Right lung (tissue), 5 donors: Measurements from ENCODE around the gene LECT2. TPM values are rescaled to one million over a fixed set of nuclear protein-coding genes. Genes with fewer than 3 reads are reported as not detected.

Source experiments
- DNase-seq, 2 donors: peaks; one replicate each; pipeline ENCODE4 v3.0.0-alpha.2; 2013
- polyA plus RNA-seq, 5 donors: library from polyadenylated mRNA; unstranded; fragments of 120-200 nt; gene quantifications; one replicate each; pipeline versions ENCODE4 v1.2.1 to v1.2.3, GENCODE V29; 2013; ENCODE audit warnings: inconsistent platforms in 1 of 5, low replicate concordance in 1 of 5; ENCODE audit not compliant: insufficient read length in 5 of 5, insufficient read depth in 1 of 5

LECT2 gene
- polyA plus RNA-seq, 5 donors = 0.58 to 1.7 (median 0.98) TPM

DNA sequence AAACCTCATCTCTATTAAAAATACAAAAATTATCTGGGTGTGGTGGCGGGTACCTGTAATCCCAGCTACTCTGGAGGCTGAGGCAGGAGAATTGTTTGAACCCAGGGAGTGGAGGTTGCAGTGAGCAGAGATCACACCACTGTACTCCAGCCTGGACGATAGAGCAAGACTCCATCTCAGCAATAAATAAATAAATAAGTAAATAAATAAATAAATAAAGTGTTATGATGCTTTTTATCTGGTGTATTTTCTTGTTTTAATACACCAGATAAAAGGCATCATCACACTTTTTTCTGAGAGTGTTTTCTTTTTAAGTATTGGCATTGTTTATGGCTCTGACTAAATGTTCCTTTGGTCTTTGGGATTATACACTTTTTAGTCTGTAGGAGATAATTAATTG is 24.2 kb upstream of the LECT2 start:
- DNase-seq = no peak

DNA sequence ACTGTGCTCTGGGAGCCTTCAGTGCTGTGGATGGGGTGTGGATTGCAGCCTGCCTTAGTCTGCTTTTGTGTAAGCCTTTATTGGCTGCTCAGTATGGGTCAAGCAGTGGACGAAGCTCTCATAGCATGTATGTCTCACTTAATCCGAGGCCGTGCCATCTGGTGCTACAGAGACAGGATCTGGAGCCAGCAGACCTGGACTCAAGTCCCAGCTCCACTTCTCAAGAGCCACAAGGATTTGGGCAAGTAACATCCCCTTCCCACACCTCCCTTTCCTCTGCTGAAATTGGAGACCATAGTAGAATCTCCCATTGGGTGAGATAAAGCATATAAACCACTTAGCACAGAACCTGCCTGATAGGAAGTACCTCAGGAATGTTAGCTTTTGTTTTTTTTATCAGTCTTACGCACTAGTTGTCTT is 23.4 kb upstream of the LECT2 start:
- DNase-seq = no peak

DNA sequence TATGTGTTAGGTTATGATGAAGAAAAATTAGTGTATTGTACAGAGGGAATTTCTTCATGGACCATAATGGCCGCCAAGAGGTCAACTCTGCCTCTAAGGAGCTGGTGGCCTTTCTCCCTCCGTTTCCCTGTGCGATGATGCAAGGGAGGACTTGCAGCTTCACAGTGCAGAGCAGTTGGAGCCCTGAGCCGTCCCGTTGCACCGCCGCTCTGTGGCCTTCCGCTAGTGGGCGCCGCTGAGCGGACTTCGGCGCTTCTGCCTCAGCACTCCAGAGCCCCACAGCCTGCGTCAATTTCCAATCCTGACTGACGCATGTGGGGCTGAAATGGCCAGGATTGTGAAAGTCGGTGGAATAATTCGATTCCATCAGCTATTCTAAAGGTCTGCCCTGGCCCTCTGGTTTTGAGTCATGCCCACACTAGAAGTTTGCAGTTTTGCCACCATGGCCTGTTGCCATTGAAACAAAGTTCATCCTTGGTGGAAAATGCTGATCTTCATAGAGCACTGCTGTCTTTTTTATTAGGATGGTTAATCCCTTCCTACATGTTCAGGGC is 22.7 kb upstream of the LECT2 start:
- DNase-seq = no peak

DNA sequence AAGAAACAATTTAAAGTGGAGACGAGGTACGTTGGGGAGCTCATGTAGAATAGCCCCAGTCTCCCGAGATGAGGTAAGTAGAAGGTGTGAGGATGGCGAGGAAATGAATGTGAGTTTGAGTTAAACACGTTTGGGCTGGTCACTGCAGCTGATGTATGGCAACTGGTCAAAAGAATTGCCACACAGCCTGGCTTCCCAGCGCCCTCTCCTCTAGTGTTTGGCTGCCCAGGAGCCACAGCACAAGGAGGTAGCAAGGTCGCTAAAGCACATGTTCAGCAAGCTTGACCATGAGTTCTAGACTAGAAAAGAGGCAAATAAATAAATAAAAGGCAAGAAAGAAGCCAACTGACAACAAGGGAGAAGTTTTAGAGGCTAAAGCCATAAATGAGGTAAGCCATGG is 21.4 kb upstream of the LECT2 start:
- DNase-seq = no peak

DNA sequence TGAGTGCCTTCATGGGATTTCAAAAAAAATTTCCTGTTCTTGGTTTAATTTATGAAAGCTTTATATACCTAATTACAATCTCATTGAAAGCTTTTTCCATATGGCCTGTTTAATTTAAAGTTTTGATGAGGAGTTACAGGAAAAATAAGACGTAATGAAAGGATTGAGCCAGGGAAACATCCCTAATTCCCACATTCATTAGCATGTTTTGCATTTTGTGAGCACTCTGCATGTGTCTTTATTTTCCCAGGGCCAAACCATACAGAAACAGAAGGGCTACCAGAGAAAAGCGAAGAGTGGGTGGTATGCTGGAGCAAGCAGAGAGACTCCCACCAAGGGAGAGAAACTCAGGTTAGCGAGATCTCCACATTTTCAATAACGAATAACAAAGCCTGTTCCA is 20.3 kb upstream of the LECT2 start:
- peak in 1 of 2 donors; percentile 23 for DNase-seq

DNA sequence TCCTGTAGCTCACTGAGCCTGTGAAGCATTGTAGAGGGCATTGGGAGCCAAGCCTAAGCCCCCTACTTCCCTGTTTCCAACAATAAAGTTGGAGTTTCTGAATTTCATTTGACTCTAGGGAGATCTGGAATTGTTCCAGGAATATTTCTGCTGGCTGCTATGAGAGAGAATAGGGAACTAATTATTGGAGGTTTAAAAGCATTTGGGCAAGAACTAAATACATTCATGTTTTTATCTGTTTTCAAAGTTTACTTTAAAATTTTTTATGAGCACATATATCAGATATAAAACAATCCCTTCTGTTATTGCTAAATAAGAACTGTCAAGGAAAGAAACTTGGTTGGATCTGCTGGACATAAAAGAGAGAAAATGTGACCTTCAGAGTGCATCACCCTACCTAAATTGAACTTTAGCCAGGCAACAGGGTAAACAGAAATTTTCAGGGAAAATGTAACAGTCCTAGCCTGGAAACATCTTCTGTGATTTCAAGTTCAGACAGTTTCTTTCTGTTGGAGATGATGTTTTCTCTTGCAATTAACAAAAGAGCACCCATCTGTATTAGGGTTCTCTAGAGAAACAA is 19.3 kb upstream of the LECT2 start:
- DNase-seq = peak in 1 of 2 donors; percentile 58

DNA sequence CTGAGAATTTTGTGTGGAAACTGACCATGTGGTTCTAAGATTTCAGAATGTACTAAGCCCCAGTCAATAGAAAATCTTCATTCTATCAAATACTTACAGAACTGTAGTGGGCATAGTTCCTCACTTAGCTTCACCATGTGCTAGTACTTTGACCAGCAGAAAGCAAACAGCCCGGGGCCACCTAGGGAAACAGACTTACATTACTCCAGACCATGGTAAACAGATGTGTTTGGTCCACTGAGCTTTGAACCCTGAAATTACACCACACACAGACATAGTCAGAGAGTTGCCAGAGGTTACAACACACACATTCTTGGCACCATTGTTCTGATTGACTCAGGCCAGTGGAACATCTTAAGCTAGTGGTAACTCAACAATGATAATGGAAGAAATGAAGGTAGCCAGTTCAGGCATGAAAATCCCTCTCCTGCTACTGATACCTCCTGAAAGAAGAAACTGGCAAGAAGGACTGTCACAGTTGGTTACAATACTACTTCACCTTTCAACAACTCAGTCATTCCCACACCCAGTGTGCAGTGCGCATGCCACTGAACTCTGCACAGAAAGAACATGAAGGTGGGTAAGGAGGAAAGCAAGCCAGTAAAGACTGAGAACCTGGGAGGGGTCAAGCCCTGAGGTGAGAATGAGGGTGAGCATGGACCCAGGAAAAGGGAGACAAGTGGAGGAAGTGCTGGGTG is 18.7 kb upstream of the LECT2 start:
- peak in 1 of 2 donors; percentile 47 for DNase-seq

DNA sequence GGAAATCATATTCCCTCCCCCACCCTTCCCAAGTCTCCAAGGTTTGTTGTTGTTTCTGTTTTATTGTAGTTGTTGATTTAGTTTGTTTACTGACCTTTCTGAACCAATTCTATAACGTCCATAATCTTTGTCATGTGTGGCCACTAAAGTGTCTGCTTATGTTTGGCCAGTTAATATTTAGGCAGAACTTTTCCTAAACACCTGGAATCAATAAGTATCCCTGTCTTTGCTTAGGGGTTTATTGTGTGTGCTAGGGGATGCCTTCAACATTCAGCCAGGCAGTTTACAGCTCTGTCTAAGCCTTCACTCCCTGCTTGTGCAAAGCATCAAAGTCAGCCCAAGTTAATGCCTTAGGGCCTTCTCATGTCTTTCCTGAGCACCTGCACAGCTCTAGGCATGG is 16.9 kb upstream of the LECT2 start:
- no peak for DNase-seq

DNA sequence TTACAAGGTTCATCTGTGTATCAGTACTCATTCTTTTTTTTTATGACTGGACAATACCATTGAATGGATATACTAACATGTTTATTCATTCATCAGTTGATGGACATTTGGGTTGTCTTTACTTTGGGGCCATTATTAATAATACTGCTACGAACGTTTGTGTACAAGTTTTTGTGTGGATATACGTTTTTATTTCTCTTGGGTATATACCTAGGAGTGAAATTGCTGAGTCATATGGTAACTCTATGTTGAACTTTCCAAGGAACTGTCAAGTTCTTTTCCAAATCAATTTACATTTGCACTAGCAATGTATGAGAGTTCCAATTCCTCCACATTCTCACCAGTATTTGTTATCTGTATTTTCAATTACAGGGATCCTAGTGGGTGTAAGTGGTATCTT is 12.0 kb upstream of the LECT2 start:
- DNase-seq = no peak

DNA sequence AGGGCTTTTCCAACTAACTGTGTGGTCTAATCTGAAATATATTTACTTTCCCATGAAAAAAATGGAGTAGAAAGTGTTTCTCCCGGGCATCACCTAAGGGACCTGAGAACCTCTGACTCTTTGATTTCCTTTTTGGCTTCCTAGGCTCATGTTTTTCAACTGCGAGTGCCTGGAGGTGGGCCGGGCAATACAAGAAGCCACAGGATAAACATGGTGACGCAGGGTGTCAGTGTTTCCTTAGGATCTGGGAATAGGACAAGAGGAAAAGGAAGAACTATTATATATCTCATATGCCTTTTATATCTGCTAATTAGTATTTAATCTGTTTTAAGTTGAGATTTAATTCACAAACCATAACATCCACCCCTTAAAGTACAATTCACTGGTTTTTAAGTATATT is 11.4 kb upstream of the LECT2 start:
- DNase-seq = no peak

DNA sequence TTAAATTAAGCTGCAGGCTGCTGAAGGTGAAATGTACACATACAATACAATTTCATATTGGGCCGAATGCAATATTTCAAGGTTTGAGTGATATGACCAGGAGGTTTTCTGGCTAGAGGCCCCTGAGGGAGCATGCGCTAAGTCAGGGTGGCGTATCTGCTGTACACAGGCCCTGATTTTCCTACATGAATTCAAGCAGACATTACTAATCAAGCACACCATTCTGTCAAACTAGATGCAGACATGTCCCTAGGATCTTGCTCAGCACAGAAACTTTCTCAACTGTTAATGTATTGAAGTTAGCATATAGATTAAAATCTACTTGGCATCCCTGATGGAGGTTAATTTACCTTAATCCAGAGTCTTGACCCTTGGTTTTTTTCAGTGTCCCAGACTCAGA is 10.7 kb upstream of the LECT2 start:
- DNase-seq = no peak

DNA sequence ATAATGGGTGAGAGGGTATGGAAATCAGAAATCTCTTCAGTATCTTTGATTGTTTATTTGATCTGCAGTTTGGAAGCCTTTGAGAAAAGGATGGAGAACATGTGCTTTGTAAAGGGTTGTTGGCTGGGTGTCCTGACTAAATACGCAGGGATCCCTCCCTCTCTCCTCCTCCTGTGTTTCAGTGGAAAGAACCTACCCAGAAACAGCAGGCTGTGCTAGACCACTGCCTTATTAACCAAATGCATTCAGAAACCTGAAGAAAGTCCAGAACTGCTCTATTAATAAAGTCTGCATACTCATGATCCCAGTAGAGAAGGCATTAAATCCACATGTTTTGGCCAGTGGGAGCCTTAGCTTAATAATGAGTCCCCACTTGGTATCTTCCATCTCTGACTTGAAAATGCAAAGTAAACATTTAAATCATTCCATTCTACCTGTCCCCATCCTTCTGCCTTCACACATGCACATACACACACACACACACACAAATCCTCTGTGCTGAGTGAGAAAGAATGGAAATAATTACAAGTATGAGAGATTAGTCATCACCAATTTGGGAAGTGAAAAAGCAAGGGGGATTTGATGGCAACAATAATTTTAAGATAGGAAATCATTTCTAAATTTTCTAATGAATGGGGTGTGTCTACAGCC is 10.0 kb upstream of the LECT2 start:
- DNase-seq = no peak

DNA sequence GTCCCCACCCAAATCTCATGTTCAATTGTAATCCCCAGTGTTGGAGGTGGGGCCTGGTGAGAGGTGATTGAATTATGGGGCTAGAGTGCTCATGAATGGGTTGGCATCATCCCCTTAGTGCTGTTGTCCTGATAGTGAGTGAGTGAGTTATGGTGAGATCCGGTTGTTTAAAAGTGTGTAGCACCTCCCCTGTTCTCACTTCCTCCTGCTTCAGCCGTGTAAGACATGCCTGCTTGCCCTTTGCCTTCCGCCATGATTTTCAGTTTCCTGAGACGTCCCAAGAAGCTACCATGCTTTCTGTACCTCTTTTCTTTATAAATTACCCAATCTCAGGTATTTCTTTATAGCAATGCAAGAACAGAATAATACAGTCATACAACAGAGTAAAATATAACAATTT is 742 bp upstream of the LECT2 start:
- no peak for DNase-seq

DNA sequence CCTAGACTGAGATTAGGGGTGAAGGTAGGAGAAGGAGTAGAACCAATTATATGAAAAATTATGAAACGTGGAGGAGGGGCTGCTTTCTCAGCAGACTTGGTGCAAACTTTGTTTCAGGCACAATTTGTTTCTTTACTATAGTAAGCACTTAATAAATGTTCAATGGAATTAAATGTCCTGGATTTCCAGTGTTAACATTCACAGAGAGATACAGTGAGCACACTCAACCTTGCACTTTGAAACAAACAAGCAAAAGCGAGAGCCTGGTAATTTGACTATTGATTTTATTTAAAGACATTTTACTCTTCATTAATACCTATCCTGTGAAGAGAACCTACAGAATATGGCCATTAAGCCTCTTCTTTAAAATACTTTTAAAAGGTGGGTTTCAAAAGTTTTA is 933 bp downstream of the LECT2 start:
- DNase-seq = no peak

DNA sequence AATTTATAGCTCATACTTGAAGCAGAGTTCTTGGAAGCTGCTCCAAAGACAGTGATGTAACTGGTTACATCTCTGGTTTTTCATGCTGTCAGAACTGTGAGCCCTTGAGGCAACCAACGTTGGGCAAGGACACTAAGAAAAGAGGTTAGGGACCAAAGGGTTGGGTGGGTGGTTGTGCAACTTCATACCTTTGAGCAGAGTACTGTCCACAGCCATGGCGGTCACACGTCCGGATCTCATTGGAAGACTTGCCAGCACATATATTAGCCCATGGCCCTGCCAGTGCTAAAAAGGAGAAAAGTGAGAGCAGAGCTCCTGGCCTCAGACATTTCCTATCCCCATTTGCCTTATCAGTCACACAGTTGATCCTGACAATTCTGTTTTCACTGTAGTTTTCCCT is 2.1 kb downstream of the LECT2 start:
- DNase-seq = no peak

DNA sequence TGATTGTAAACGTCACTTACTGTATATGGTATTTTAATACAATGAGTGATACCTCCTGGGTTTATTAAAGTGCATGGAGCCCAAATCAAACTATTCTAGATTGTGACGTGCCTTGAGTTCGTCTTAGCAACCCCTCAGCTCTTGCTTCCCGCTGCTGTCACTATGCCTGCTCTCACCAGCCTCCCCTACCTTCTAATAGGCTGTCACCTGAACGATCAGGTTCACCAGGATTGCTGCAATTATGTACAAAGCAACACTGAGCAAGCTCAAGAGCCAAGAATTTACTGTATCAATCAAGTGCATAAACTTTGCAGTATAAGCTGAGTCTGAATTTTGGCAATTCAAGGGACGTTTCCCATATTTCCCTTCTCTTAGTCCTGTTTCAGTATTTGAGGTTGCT is 3.0 kb downstream of the LECT2 start:
- no peak for DNase-seq

DNA sequence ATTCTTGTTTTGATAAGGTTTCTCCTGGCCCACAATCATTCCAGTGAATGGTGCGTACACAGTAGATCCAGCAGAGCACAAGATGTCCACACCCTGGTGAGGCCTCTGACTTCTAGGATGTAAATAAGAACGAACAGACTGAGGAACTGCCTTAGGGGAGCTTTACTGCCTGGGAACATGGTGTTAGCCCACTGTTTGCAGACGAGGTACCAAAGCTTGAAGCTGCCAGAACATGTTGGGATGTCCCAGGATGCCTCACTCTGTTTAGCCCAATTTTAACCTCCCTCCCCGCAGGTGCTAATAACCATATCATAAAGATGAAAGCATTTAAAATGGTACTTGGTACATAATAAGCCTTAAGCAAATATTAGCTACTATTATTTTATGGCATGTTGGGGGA is 3.5 kb downstream of the LECT2 start:
- no peak for DNase-seq

DNA sequence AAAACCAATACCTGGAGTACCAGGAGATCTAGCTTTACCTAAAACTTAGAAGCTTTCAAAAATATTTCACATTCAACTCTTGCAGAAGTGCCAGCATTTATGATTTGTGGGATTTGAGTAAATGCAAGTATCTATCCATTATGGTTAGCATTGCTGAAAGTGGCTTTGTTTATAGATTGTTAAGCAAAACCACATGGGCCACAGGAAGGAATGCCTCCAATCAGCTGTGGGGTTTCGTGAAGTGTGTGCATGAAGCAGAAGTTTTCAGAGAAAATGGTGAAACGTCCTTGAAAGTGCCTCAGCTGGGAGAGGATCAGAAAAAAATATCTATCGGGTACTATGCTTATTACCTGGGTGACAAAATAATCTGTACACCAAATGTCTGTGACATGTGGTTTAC is 4.2 kb downstream of the LECT2 start:
- DNase-seq = no peak

DNA sequence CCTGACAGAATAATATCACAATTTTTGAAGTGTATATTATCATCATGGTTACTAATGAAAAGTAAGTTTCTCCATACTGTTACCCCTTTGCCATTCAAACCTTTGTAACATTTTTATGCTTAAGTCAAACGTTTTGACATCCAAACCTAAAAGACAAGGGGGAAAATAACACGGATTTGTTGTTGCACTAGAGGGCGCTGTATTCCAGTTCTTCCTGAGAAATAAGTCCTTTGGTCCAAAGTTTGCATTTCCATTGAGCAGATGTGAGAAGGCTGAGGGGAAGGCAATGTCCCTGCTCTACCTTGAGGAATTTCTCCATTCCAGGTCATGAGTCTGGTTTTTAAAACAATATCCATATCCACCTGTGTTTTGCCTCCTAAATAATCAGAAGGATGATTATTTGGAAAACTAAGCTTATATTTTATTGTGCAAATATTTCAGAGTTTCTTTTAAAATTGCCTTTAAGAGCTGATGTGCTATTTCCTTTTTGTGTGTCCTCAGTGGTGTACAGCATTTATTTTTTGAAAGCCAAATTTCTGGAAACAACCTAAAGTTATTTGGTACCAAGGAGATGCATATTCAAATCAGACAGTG is 9.7 kb downstream of the LECT2 start:
- peak; percentile 55 to 70 for DNase-seq

DNA sequence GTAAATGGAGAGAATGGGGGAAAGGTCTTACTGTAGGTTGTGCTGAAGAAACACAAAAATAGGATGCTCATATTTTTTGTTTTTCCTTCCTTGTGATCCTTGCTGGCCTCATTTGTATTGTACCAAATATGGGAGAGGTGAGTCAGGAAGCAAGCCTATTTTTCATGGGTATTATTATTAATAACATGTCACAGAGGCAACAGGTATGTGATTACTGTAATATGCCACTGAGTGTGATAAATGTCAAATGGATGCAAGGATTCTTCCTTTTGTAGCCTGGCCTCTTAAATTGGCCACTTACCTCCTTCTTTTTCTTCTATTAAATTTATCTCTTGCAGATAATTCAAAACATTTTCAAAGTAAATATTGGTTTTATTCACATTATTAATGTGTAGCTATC is 10.2 kb downstream of the LECT2 start:
- no peak for DNase-seq

DNA sequence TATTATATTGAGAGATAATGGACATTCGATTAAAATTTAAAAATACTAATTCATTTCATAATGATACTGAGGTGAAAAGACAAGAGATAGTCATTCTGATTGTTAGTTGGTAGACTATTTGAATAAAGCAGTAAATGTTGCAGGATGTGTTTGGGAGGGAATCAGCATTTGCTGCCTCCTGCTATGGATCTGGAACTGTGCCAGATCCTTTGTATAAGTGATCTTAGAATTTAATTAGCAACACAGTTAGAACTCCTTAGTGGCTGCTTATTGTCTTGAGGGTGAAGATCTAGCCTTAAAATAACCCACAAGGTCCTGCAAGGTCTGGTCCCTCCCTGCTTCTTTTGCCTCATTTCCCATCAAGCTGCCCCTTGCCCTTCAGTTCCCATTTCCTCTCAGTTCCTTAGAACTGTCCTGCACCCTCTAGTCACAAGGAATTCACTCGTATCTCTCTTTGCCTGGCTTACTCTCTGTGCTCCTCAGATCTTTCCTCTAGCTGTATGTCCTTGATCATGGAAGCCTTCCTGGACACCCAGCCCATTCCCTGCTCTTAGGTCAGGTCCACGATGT is 12.5 kb downstream of the LECT2 start:
- DNase-seq = no peak

DNA sequence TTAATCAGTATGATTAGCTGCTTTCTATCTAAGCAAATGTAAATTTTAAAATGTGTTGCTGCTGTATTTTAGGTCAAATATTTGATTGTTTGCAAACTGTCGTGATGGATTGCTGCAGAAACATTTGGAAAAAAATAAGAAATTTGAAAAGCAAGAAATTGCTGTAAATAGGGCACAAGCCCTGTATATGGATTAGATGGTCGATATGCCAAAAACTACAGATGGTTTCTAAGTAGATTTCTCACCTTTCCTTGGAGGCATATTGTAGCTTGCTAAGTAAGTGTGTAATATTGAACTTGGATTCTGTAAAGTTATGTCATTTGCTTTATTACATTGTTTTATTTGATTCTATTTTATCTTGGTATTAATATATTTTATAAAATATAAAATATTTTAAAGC is 13.1 kb downstream of the LECT2 start:
- DNase-seq = no peak
